Measurements from ENCODE around the gene SEMA3B. TPM values are rescaled to one million over a fixed set of nuclear protein-coding genes. Genes with fewer than 3 reads are reported as not detected.

Gene SEMA3B
- polyA plus RNA-seq, 3 donors = 0.56 TPM; not detected in 2

DNA sequence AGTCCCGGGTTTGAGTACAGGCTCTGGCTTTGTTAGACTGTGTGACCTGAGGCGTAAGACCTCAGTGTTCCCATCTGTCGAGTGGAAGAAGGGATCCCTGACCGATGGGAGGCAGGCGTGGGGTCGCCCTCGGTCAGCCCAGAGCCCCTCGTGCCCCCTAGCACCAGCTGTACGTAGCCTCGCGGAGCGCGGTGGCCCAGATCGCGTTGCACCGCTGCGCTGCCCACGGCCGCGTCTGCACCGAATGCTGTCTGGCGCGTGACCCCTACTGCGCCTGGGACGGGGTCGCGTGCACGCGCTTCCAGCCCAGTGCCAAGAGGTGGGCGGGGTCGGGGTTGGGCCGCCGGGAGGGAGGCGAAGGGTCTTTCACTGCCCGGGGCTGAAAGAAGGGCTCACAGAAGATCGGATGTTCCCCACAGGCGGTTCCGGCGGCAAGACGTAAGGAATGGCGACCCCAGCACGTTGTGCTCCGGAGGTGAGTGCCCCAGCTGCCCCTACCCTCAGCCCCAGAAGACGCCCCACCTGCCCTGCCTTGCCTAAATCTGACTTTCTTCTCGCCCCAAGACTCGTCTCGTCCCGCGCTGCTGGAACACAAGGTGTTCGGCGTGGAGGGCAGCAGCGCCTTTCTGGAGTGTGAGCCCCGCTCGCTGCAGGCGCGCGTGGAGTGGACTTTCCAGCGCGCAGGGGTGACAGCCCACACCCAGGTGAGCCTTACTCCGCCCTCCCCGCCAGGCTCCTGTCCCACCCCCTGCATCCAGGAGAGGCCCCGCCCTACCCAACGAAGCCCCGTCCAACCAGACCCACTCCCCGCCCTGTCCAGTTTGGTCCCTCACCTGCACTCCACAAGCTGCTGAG lies 6.4 kb downstream of the SEMA3B start:
- Histone ChIP-seq H4K20me1 (ENCODE audit: insufficient read depth, low read length) (no peaks in the 10 kb centered on the region), H3K4me3 (replicated peaks in 1 of 3; ENCODE audit: low read depth in 2 of 3, low read length in 3 of 3) (no peak overlapping the region), H3K79me2 (ENCODE audit: insufficient read depth, low read length) (no peaks in the 10 kb centered on the region), H3K4me1 (ENCODE audit: control insufficient read depth in 1 of 2, insufficient read depth in 2 of 2, low read length in 2 of 2) (peaks cover 16 to 34% of the 10 kb centered on the region in 2 donors), H3K36me3 (replicated peaks in 1 of 2; ENCODE audit: control insufficient read depth in 1 of 2, insufficient read depth in 2 of 2, low read length in 2 of 2) (no peaks in the 10 kb centered on the region), H2AFZ (ENCODE audit: insufficient read depth, low read depth, low read length, poor library complexity, severe bottlenecking) (no peak overlapping the region), H3K27me3 (ENCODE audit: control insufficient read depth in 2 of 2, insufficient read depth in 2 of 2, low read length in 2 of 2) (peaks cover 24 to 50% of the 10 kb centered on the region in 2 donors), H3K9ac (ENCODE audit: insufficient read depth, low read length, poor library complexity, severe bottlenecking) (no peak overlapping the region), H3K9me3 (replicated peaks in 1 of 2; ENCODE audit: control insufficient read depth in 1 of 2, insufficient read depth in 1 of 2, low read length in 2 of 2) (peaks cover 3 to 11% of the 10 kb centered on the region in 2 donors), H3K4me2 (replicated peaks; ENCODE audit: extremely low read depth, low read length, poor library complexity, severe bottlenecking) (no peak overlapping the region), H3K27ac (ENCODE audit: low read depth in 1 of 2, low read length in 2 of 2) (no peak overlapping the region)
- WGBS (ENCODE audit: insufficient coverage) = 4% methylated on average over 65 of the region's 65 CpGs
- intact Hi-C loops (cut with micrococcal nuclease) = no loop called here
- H3K27ac Mint-ChIP-seq = no peak overlapping the region
- DNase-seq = no peak
- TF ChIP-seq, protein P1, sequence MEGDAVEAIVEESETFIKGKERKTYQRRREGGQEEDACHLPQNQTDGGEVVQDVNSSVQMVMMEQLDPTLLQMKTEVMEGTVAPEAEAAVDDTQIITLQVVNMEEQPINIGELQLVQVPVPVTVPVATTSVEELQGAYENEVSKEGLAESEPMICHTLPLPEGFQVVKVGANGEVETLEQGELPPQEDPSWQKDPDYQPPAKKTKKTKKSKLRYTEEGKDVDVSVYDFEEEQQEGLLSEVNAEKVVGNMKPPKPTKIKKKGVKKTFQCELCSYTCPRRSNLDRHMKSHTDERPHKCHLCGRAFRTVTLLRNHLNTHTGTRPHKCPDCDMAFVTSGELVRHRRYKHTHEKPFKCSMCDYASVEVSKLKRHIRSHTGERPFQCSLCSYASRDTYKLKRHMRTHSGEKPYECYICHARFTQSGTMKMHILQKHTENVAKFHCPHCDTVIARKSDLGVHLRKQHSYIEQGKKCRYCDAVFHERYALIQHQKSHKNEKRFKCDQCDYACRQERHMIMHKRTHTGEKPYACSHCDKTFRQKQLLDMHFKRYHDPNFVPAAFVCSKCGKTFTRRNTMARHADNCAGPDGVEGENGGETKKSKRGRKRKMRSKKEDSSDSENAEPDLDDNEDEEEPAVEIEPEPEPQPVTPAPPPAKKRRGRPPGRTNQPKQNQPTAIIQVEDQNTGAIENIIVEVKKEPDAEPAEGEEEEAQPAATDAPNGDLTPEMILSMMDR (IDR thresholded peaks at IDR 0.05) = no peak
- peaks cover 6 to 8% of the 10 kb centered on the region in 2 donors for H3K36me3 Mint-ChIP-seq
- H3K9me3 Mint-ChIP-seq = peaks cover 0 to 18% (median 13%) of the 10 kb centered on the region in 7 donors
- H3K4me1 Mint-ChIP-seq = peaks cover 26% of the 10 kb centered on the region
- H3K27me3 Mint-ChIP-seq (ENCODE audit: low read depth in 3 of 3) = peaks cover 45 to 62% (median 61%) of the 10 kb centered on the region in 3 donors
- peak overlapping the region in 1 of 2 donors; percentile 84 for H3K4me3 Mint-ChIP-seq

DNA sequence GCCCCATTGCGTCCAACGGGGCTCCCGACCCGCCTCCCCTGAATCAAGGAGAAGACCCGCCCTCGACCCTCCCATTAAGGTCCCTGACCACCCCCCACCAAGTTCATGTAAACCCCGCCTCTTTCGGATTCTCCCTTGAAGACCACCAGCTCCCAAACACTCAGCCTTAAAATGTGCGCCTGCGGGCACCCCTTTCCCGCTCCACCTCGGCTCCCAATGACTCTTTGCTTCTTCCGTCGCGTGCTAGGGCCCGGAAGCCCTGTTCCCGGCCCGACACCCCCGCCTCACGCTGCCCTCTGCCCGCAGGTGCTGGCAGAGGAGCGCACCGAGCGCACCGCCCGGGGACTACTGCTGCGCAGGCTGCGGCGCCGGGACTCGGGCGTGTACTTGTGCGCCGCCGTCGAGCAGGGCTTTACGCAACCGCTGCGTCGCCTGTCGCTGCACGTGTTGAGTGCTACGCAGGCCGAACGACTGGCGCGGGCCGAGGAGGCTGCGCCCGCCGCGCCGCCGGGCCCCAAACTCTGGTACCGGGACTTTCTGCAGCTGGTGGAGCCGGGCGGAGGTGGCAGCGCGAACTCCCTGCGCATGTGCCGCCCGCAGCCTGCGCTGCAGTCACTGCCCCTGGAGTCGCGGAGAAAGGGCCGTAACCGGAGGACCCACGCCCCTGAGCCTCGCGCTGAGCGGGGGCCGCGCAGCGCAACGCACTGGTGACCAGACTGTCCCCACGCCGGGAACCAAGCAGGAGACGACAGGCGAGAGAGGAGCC lies 7.2 kb downstream of the SEMA3B start:
- Histone ChIP-seq H3K4me2 (replicated peaks; ENCODE audit: extremely low read depth, low read length, poor library complexity, severe bottlenecking) (no peak overlapping the region), H3K27me3 (ENCODE audit: control insufficient read depth in 2 of 2, insufficient read depth in 2 of 2, low read length in 2 of 2) (peaks cover 24 to 50% of the 10 kb centered on the region in 2 donors), H3K9me3 (replicated peaks in 1 of 2; ENCODE audit: control insufficient read depth in 1 of 2, insufficient read depth in 1 of 2, low read length in 2 of 2) (peaks cover 3 to 11% of the 10 kb centered on the region in 2 donors), H3K79me2 (ENCODE audit: insufficient read depth, low read length) (no peaks in the 10 kb centered on the region), H3K4me3 (replicated peaks in 1 of 3; ENCODE audit: low read depth in 2 of 3, low read length in 3 of 3) (no peak overlapping the region), H3K27ac (ENCODE audit: low read depth in 1 of 2, low read length in 2 of 2) (no peak overlapping the region), H4K20me1 (ENCODE audit: insufficient read depth, low read length) (no peaks in the 10 kb centered on the region), H3K4me1 (ENCODE audit: control insufficient read depth in 1 of 2, insufficient read depth in 2 of 2, low read length in 2 of 2) (peaks cover 16 to 34% of the 10 kb centered on the region in 2 donors), H2AFZ (ENCODE audit: insufficient read depth, low read depth, low read length, poor library complexity, severe bottlenecking) (no peak overlapping the region), H3K9ac (ENCODE audit: insufficient read depth, low read length, poor library complexity, severe bottlenecking) (no peak overlapping the region), H3K36me3 (replicated peaks in 1 of 2; ENCODE audit: control insufficient read depth in 1 of 2, insufficient read depth in 2 of 2, low read length in 2 of 2) (no peaks in the 10 kb centered on the region)
- H3K9me3 Mint-ChIP-seq = peaks cover 0 to 18% (median 13%) of the 10 kb centered on the region in 7 donors
- DNase-seq = peak in 1 of 3 donors; percentile 49
- H3K4me3 Mint-ChIP-seq = peak overlapping the region in 1 of 2 donors; percentile 84
- no peak overlapping the region for H3K27ac Mint-ChIP-seq
- peaks cover 6 to 8% of the 10 kb centered on the region in 2 donors for H3K36me3 Mint-ChIP-seq
- WGBS (ENCODE audit: insufficient coverage) = 10% methylated on average over 79 of the region's 79 CpGs
- peaks cover 45 to 64% (median 62%) of the 10 kb centered on the region in 3 donors for H3K27me3 Mint-ChIP-seq (ENCODE audit: low read depth in 3 of 3)
- TF ChIP-seq, protein P1 (IDR thresholded peaks at IDR 0.05) = no peak
- intact Hi-C loops (cut with micrococcal nuclease) = no loop called here
- peaks cover 26% of the 10 kb centered on the region for H3K4me1 Mint-ChIP-seq

All from CD14-positive monocyte (primary cell).